GM21528 (cell line): ENCODE measurements around the gene LRRC61.

ENCODE experiments used
- ATAC-seq: cut with Tn5 transposase; IDR thresholded peaks from one replicate; pipeline ENCODE4 v1.9.1; 2021; ENCODE audit warnings: mild to moderate bottlenecking, moderate library complexity; ENCODE audit not compliant: unreplicated experiment, low FRiP score

LRRC61 gene

GRCh38 chr7:150368884-150369747 lies 46.0 kb downstream of the LRRC61 start:
- peak; percentile 42 for ATAC-seq

- no peak for ATAC-seq
These were observed 46.8 kb downstream of the LRRC61 start for GRCh38 chr7:150369748-150370501.

GRCh38 chr7:150370612-150371071 lies 47.5 kb downstream of the LRRC61 start:
- ATAC-seq, result no peak

- ATAC-seq, result no peak
These were observed 48.2 kb downstream of the LRRC61 start for GRCh38 chr7:150371131-150371995.

- no peak for ATAC-seq
These were observed 48.8 kb downstream of the LRRC61 start for GRCh38 chr7:150371996-150372270.

- ATAC-seq, result no peak
These were observed 49.3 kb downstream of the LRRC61 start for GRCh38 chr7:150372271-150373048.

- ATAC-seq, result no peak
These were observed 50.1 kb downstream of the LRRC61 start for GRCh38 chr7:150373049-150373801.

GRCh38 chr7:150374026-150374425 lies 50.9 kb downstream of the LRRC61 start:
- no peak for ATAC-seq

- ATAC-seq, result no peak
These were observed 51.3 kb downstream of the LRRC61 start for GRCh38 chr7:150374472-150374871.

GRCh38 chr7:150375662-150376521 lies 52.7 kb downstream of the LRRC61 start:
- ATAC-seq, result no peak

- no peak for ATAC-seq
These were observed 53.4 kb downstream of the LRRC61 start for GRCh38 chr7:150376560-150376959.

GRCh38 chr7:150377196-150377595 lies 54.0 kb downstream of the LRRC61 start:
- no peak for ATAC-seq

- ATAC-seq, result no peak
These were observed 54.5 kb downstream of the LRRC61 start for GRCh38 chr7:150377635-150378034.

GRCh38 chr7:150378115-150378852 lies 55.1 kb downstream of the LRRC61 start:
- peak; percentile 1 for ATAC-seq

GRCh38 chr7:150378853-150379440 lies 55.8 kb downstream of the LRRC61 start, which contains the start of gene ZNF775:
ZNF775 (plus strand) TSS chr7:150379330; CDS start chr7:150388471, 9,141 bp downstream.
- peak; percentile 72 for ATAC-seq

- peak; percentile 34 for ATAC-seq
These were observed 56.6 kb downstream of the LRRC61 start for GRCh38 chr7:150379441-150380379.
